Neutrophil (primary cell): ENCODE results near the gene HNRNPUL1.
A peak's percentile ranks its signal among the peaks of the same experiment; 100 is the strongest.
"Not testable (repeated sequence)": the region's sequence is repeated elsewhere in the genome, so short reads cannot be mapped to it uniquely, and the experiment has no call there.

Experiments
- H3K27ac ChIP-seq: fragments of 200-600 bp; sonication (generic); 2 replicates; pipeline ENCODE4 v1.5.1; 2016; ENCODE audit warnings: mild to moderate bottlenecking, moderate library complexity
- H3K27me3 ChIP-seq: fragments of 200-600 bp; sonication (generic); 2 replicates; pipeline ENCODE4 v1.6.0; 2016; ENCODE audit warnings: mild to moderate bottlenecking
- H3K36me3 ChIP-seq: fragments of 200-600 bp; sonication (generic); 2 replicates; pipeline ENCODE4 v1.5.1; 2017
- H3K4me1 ChIP-seq, 2 experiments: fragments of 200-600 bp in 1 of 2; sonication (generic) in 1 of 2; 1 replicate in 1 of 2; 2 replicates in 1 of 2; pipeline versions ENCODE4 v1.5.1 to v1.6.1; 2013 to 2016; ENCODE audit warnings: low read depth in 1 of 2, low read length in 1 of 2, mild to moderate bottlenecking in 1 of 2, moderate library complexity in 1 of 2; ENCODE audit not compliant: control insufficient read depth in 1 of 2, insufficient read depth in 1 of 2
- H3K4me3 ChIP-seq, 2 experiments: fragments of 200-600 bp in 1 of 2; sonication (generic) in 1 of 2; 1 replicate in 1 of 2; 2 replicates in 1 of 2; pipeline ENCODE4 v1.5.1; 2013 to 2016; ENCODE audit warnings: low read depth in 1 of 2, low read length in 1 of 2, mild to moderate bottlenecking in 1 of 2, moderate library complexity in 1 of 2
- H3K9me3 ChIP-seq: fragments of 200-600 bp; sonication (generic); 2 replicates; pipeline ENCODE4 v1.5.1; 2016
- TF ChIP-seq, protein P1 (sequence below): fragments of 200-600 bp; sonication (generic); IDR thresholded peaks from 2 replicates; pipeline ENCODE4 v1.5.1; 2016; ENCODE audit warnings: antibody characterized with exemption

Gene HNRNPUL1

DNA sequence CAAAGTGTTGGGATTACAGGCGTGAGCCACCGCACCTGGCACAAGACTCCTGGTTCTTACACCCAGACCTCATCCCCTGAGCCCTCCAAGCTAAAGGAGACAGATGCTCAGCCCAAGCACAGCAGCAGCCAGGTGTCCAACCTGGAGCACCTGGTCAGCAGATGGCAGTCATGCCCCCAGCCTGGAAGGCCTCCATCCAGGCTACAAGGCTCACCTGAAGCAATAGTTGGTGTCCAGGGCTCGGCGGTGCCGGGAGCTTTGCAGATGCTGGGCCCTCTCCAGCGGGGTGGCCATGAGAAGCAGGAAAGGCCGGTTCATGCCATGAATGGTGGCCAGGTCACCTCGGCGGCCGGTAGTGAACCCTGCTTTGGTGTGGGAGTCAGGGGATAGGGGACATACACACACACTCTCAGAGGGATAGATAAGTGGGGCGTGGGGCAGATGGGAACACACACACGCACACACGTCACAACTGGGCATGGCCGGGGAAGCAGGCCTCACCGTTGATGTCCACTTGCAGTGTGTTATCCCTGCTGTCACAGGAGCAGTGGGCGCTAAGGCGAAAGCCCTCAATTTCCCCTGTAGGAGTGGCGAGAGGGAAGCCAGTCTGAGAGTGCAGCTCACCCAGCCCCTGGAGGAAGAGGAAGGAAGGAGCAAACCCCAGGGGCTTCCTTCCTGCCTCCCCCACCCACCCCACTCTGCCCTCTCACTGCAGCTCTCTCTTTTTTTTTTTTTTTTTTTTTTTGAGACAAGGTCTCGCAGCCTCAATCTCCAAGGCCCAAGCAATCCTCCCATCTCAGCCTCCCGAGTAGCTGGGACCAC is 77.7 kb downstream of the HNRNPUL1 start:
- H3K27ac ChIP-seq: peak overlapping the region; percentile 91
- H3K9me3 ChIP-seq: no peaks in the 10 kb centered on the region
- H3K27me3 ChIP-seq: no peaks in the 10 kb centered on the region
- H3K4me3 ChIP-seq: peak overlapping the region; percentile 66 to 69
- H3K36me3 ChIP-seq: peaks cover 93% of the 10 kb centered on the region
- TF ChIP-seq, protein P1, sequence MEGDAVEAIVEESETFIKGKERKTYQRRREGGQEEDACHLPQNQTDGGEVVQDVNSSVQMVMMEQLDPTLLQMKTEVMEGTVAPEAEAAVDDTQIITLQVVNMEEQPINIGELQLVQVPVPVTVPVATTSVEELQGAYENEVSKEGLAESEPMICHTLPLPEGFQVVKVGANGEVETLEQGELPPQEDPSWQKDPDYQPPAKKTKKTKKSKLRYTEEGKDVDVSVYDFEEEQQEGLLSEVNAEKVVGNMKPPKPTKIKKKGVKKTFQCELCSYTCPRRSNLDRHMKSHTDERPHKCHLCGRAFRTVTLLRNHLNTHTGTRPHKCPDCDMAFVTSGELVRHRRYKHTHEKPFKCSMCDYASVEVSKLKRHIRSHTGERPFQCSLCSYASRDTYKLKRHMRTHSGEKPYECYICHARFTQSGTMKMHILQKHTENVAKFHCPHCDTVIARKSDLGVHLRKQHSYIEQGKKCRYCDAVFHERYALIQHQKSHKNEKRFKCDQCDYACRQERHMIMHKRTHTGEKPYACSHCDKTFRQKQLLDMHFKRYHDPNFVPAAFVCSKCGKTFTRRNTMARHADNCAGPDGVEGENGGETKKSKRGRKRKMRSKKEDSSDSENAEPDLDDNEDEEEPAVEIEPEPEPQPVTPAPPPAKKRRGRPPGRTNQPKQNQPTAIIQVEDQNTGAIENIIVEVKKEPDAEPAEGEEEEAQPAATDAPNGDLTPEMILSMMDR: peak; percentile 30
- H3K4me1 ChIP-seq: peaks cover 65 to 78% of the 10 kb centered on the region in 2 experiments

DNA sequence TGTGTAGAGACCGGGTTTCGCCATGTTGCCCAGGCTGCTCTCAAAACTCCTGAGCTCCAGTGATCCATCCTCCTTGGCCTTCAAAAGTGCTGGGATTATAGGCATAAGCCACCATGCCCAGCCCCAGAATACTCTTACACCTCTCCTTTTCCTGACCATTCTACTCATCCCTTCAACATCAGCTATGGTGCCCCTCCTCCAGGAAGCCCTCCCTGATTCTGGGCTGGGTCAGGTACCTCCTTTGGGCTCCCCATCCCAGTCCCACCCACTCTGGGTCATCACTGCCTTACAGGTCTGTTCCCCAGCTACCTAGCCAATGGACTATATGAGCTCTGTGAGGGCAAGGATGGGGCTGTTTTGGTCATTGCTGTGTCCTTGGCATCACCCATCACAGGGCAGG is 80.0 kb downstream of the HNRNPUL1 start:
- peaks cover 84% of the 10 kb centered on the region for H3K36me3 ChIP-seq
- H3K27me3 ChIP-seq: no peaks in the 10 kb centered on the region
- no peaks in the 10 kb centered on the region for H3K9me3 ChIP-seq
- peaks cover 70 to 74% of the 10 kb centered on the region in 2 experiments for H3K4me1 ChIP-seq
- no peak overlapping the region for H3K4me3 ChIP-seq
- peak overlapping the region; percentile 59 for H3K27ac ChIP-seq
- TF ChIP-seq, protein P1: no peak

DNA sequence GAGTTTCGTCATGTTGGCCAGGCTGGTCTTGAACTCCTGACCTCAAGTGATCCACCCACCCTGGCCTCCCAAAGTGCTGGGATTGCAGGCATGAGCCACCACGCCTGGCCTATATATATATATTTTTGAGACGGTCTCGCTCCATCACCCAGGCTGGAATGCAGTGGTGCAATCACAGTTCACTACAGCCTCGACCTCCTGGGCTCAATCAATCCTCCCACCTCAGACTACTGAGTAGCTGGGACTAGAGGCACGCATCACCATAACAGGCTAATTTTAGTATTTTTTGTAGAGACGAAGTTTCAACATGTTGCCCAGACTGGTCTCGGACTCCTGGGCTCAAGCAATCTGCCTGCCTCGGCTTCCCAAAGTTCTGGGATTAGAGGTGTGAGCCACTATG is 82.7 kb downstream of the HNRNPUL1 start:
- Histone ChIP-seq H3K36me3 (peaks cover 57% of the 10 kb centered on the region), H3K4me1 (peaks cover 66 to 75% of the 10 kb centered on the region in 2 experiments)
- not testable (repeated sequence) for H3K27me3 ChIP-seq

DNA sequence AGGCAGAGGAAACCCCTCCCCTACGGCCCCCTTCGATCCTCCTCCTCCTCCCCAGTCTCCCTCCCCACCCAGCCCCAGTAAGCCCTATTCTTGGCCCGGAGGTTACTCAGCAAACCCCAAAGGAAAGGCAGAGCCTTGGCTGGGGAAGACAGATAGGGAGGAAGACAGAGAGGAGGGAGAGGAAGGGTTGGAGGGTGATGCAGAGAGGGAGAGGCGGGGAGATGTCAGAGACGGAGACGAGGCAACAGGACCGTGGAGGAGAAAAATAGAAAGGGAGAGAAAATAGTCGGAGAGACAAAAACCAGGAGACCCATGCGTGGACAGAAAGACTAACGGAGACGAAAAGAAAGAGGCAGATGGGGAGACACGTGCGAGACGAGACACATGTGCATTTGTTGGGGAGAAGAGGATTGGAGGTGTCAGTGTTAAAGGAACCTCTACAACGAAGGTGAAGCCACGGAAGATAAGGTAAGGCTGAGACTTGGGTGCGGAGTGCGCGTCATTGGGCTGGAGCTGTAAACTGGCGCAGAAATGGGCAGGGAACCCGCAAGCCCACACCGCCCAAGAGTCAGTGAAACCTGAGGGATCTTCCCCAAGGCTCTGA is 86.7 kb downstream of the HNRNPUL1 start:
- peak overlapping the region; percentile 98 to 100 for H3K4me3 ChIP-seq
- no peaks in the 10 kb centered on the region for H3K9me3 ChIP-seq
- H3K27ac ChIP-seq: peak overlapping the region; percentile 98
- H3K36me3 ChIP-seq: peaks cover 32% of the 10 kb centered on the region
- no peaks in the 10 kb centered on the region for H3K27me3 ChIP-seq
- H3K4me1 ChIP-seq: peaks cover 54 to 65% of the 10 kb centered on the region in 2 experiments
- TF ChIP-seq, protein P1: no peak

More for the DNA sequence above, 82.7 kb downstream of the HNRNPUL1 start:
- not testable (repeated sequence) for H3K9me3 ChIP-seq, H3K4me3 ChIP-seq
- peak overlapping the region; percentile 98 for H3K27ac ChIP-seq

DNA sequence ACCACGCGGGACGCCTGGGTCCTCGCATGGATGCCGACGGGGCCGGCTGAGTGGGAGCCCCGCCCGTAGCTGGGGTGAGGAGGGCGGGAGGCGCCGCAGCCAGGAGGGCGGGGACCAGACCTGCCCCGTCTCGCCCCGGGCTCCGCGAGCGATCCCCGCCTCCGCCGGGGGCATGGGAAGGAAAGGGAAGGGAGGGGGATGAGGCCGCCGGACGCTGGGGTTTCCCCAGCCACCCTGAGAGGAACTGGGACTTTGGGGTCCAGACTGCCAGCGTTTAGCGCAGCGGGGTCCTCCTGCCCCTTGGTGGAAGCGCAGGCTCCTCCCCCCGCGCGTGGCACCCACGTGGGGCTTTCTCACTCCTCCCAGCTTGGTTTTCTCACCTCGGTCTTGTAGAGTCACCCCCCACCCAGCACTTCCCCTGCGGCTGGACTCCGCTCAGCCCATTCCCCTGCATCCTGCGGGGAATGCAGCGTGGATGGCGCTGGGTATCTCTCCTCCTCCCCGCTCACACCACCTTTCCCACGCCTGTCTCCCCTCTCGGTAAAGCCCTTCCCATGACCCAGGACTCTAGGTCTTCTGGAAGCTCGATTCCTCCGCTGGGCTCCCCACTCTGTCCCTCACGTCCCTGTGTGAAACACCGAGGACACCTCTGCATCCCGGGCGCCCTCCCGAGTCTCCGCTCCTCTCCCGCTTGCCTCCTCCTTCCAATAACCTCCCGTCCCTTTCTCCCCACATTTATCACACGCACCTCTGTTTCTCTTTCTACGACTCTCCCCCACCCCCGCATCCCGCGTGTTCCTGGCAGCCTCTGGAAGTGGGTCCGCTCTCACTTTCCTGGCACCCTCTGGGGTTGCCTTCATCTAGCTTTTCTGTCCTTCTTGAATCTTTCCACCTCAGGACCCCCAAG is 87.4 kb downstream of the HNRNPUL1 start:
- peak overlapping the region; percentile 98 for H3K27ac ChIP-seq
- H3K27me3 ChIP-seq: no peaks in the 10 kb centered on the region
- TF ChIP-seq, protein P1: peak; percentile 27
- H3K4me3 ChIP-seq: peak overlapping the region; percentile 98 to 100
- H3K4me1 ChIP-seq: peaks cover 61 to 73% of the 10 kb centered on the region in 2 experiments
- H3K9me3 ChIP-seq: no peaks in the 10 kb centered on the region
- H3K36me3 ChIP-seq: peaks cover 26% of the 10 kb centered on the region
